ENCODE data around the gene PCSK1N. TPM values are rescaled to one million over a fixed set of nuclear protein-coding genes. Genes with fewer than 3 reads are reported as not detected.

The PCSK1N gene
- total and polyA plus RNA-seq, 2 of the 13 experiments (the other 11 are each of a cell fraction or from before 2014, with no cell fraction given), result 4.5 to 14.0 TPM

DNA sequence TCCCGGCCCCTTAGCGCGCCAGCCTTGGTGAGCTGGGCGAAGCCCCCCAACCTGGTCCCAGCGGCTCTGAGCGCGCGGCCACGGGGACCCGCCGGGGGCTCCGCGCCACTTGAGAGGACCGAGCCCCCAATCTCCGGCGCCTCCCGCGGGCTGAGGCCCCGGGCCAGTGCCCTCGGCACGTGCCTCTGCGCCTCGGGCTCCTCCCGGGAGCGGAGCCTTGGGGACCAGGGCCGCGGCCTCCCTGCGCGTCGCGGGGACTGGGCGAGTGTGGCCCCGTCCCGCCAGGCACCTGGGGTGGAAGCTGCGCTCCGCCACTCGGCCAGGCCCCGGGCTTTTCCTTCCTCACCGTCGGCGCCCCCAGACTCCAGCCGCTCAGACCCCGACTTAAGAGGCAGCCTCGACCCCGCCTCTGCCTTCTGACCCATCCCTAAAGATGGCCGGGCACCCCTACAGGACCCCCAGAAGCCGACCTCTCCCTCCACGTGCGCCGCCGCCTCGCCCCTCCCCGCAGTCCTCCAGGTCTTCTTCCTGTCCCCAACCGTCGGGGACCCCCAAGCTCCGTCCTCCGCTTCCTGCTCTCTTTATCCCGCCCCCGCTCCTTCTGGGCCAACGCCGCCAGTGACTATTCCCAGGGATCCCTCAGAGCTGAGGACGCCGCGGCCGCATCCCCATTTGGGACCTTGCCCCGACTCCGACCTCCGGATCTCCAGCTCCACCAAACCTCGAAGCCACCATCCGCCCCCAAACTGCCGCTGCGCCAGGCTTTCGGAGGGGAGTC, 8.3 kb downstream of the PCSK1N start:
- H2AFZ ChIP-seq (ENCODE audit: low read length), result no peak overlapping the region
- H3K4me3 ChIP-seq (replicated peaks in 1 of 3; ENCODE audit: insufficient read depth in 1 of 3, low read depth in 2 of 3, low read length in 3 of 3), result no peak overlapping the region
- FAIRE-seq, result no peak
- ATAC-seq, result no peak
- WGBS (ENCODE audit: low lambda C conversion rate), result 97% methylated on average over 29 of the region's 73 CpGs
- H4K20me1 ChIP-seq (ENCODE audit: insufficient read depth, low read length), result no peaks in the 10 kb centered on the region
- in situ Hi-C loops (cut with HindIII; ENCODE audit: extremely low pct_ligation_motif_present, low pct_unique_long_range_greater_than_20kb), result no loop called here
- H3K27ac ChIP-seq (ENCODE audit: extremely low read length, insufficient read depth, low read length), result no peak overlapping the region
- no peaks in the 10 kb centered on the region for H3K27me3 ChIP-seq (ENCODE audit: control insufficient read depth in 1 of 2, insufficient read depth in 2 of 2, low read length in 2 of 2)
- no peak overlapping the region for H3K9ac ChIP-seq (ENCODE audit: insufficient read depth, low read depth, low read length)
- peaks cover 0 to 8% of the 10 kb centered on the region in 2 experiments; a peak in 1 of 5 replicates for H3K36me3 ChIP-seq (replicated peaks in 1 of 2; ENCODE audit: control insufficient read depth in 1 of 2, insufficient read depth in 2 of 2, low read length in 2 of 2)
- no peak for DNase-seq (ENCODE audit: low spot score)
- BruUV-seq (replicated peaks), result no TSS peak
- intact Hi-C loops (cut with micrococcal nuclease; ENCODE audit: unreplicated experiment), result no loop called here
- H3K4me2 ChIP-seq (ENCODE audit: low read depth, low read length), result no peak overlapping the region
- CTCF ChIA-PET (ENCODE audit: low intra/inter-chr PET ratio, low total read pairs), result no interaction called here
- no peaks in the 10 kb centered on the region for H3K4me1 ChIP-seq (ENCODE audit: insufficient read depth, low read length)
- TF ChIP-seq ZNF274 (CRISPR knock-in tag; IDR thresholded peaks at IDR 0.05) (no peak), ZNF572 (CRISPR knock-in tag; IDR thresholded peaks at IDR 0.05) (no peak), RARG (CRISPR knock-in tag; IDR thresholded peaks at IDR 0.05; ENCODE audit: low read depth) (no peak), CBX5 (CRISPR knock-in tag; IDR thresholded peaks at IDR 0.05; ENCODE audit: borderline replicate concordance) (no peak), HMG20A (CRISPR knock-in tag; IDR thresholded peaks at IDR 0.05; ENCODE audit: borderline replicate concordance) (no peak)
- POLR2A ChIA-PET, result no interaction called here
- no peaks in the 10 kb centered on the region for H3K9me3 ChIP-seq (ENCODE audit: low read length)
- H3K79me2 ChIP-seq (ENCODE audit: insufficient read depth, low read length), result no peaks in the 10 kb centered on the region

DNA sequence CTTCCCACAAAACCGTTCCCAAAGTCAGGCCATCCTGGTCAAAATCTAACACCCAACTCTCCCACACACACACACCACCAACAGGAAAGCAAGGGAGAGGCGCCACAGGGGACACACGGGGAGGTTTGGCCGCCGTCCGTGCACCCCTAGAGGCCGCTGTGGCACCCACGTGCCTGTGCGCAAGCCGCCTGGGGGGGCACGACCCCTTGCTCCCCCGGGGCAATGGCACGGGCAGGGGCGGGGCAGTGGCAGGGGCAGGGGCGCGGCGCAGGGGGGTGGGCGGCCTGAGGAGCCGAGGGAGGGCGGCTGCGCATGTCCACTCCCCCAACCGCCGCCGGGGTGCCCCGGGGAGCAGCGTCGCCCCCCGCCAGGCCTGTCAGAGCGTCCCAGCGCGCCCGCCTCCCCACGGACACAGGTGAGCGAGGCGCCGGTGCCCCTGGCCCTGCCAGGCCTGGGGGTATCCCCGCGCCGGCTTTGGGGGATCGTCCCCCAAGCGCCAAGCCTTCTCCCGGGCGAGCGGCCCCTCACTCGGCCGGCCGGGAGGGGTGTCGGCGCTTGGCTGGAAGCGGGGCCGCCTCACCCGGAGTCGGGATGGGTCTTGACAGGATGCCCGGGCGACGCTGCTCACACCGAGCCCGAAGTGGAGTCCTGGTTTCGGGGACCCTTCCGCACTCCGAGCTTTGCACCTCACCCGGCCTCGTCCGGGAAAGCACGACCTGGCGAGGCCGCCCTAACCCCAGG, 9.1 kb downstream of the PCSK1N start, which contains the start of gene ERAS:
ERAS (plus strand) TSS at position 379 of the 741 bp plus-strand sequence. CDS start 2,611 bp downstream, outside the sequence.
- Histone ChIP-seq H3K4me3 (replicated peaks in 1 of 3; ENCODE audit: insufficient read depth in 1 of 3, low read depth in 2 of 3, low read length in 3 of 3) (no peak within 1 kb of the TSS), H3K79me2 (ENCODE audit: insufficient read depth, low read length) (no peaks in the 10 kb centered on the region), H4K20me1 (ENCODE audit: insufficient read depth, low read length) (no peaks in the 10 kb centered on the region), H3K9me3 (ENCODE audit: low read length) (no peaks in the 10 kb centered on the region), H3K4me2 (ENCODE audit: low read depth, low read length) (no peak within 1 kb of the TSS), H3K36me3 (replicated peaks in 1 of 2; ENCODE audit: control insufficient read depth in 1 of 2, insufficient read depth in 2 of 2, low read length in 2 of 2) (peaks cover 0 to 8% of the 10 kb centered on the region in 2 experiments; a peak in 1 of 5 replicates), H3K4me1 (ENCODE audit: insufficient read depth, low read length) (no peaks in the 10 kb centered on the region), H3K27ac (ENCODE audit: extremely low read length, insufficient read depth, low read length) (no peak within 1 kb of the TSS), H3K9ac (ENCODE audit: insufficient read depth, low read depth, low read length) (no peak within 1 kb of the TSS), H3K27me3 (ENCODE audit: control insufficient read depth in 1 of 2, insufficient read depth in 2 of 2, low read length in 2 of 2) (no peaks in the 10 kb centered on the region), H2AFZ (ENCODE audit: low read length) (no peak within 1 kb of the TSS)
- DNase-seq (ENCODE audit: low spot score), result no peak
- intact Hi-C loops (cut with micrococcal nuclease; ENCODE audit: unreplicated experiment), result no loop called here
- ChIA-PET POLR2A (no interaction called here), CTCF (ENCODE audit: low intra/inter-chr PET ratio, low total read pairs) (no interaction called here)
- in situ Hi-C loops (cut with HindIII; ENCODE audit: extremely low pct_ligation_motif_present, low pct_unique_long_range_greater_than_20kb), result no loop called here
- TF ChIP-seq, protein P1, sequence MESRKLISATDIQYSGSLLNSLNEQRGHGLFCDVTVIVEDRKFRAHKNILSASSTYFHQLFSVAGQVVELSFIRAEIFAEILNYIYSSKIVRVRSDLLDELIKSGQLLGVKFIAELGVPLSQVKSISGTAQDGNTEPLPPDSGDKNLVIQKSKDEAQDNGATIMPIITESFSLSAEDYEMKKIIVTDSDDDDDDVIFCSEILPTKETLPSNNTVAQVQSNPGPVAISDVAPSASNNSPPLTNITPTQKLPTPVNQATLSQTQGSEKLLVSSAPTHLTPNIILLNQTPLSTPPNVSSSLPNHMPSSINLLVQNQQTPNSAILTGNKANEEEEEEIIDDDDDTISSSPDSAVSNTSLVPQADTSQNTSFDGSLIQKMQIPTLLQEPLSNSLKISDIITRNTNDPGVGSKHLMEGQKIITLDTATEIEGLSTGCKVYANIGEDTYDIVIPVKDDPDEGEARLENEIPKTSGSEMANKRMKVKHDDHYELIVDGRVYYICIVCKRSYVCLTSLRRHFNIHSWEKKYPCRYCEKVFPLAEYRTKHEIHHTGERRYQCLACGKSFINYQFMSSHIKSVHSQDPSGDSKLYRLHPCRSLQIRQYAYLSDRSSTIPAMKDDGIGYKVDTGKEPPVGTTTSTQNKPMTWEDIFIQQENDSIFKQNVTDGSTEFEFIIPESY (CRISPR knock-in tag; IDR thresholded peaks at IDR 0.05), result 0 out of 2 replicates have a peak, but pooled peaks have one; percentile 30
- TF ChIP-seq MTA3 (CRISPR knock-in tag; IDR thresholded peaks at IDR 0.05), result no peak
- FAIRE-seq, result no peak
- ATAC-seq, result no peak
- WGBS (ENCODE audit: low lambda C conversion rate), result 80% methylated on average over 2 of the region's 67 CpGs
- BruUV-seq (replicated peaks), result no TSS peak
